ENCODE results near the gene ZNHIT1. TPM values are rescaled to one million over a fixed set of nuclear protein-coding genes. Genes with fewer than 3 reads are reported as not detected.

Gene ZNHIT1
- total RNA-seq, 4 donors from 2014 or later = 40.7 to 53.3 (median 52.0) TPM

GRCh38 chr7:101271021-101271420 is 53.1 kb downstream of the ZNHIT1 start:
- Histone ChIP-seq H3K4me3 (no peak overlapping the region), H3K36me3 (no peaks in the 10 kb centered on the region), H3K9me3 (no peaks in the 10 kb centered on the region), H3K27ac (no peak overlapping the region), H3K27me3 (no peaks in the 10 kb centered on the region), H3K4me1 (no peaks in the 10 kb centered on the region)
- no peak for DNase-seq
- intact Hi-C loops (cut with DNase I; ENCODE audit: low total_unique reads) = no loop called here
- TF ChIP-seq POLR2A (IDR thresholded peaks at IDR 0.05) (no peak), CTCF (IDR thresholded peaks at IDR 0.05) (no peak)

DNA sequence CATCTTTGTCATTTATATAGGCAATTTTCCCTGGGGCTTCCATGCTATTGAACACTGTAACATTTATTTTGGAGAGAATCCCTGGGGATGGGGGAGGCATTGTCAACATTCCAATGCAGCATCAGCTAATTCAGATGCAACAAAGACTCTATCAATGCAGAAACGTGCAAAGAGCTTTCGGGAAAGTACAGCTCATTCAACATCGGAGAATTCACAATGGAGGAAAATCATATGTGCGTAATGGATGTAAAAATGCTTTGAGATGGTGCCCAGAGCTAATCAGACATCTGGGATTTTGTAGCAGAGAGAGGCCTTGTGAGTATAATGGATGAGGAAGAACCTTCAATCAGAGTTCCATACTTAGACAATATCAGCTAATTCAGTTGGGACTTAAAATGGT is 55.2 kb downstream of the ZNHIT1 start:
- Histone ChIP-seq H3K36me3 (no peaks in the 10 kb centered on the region), H3K4me1 (no peaks in the 10 kb centered on the region), H3K4me3 (no peak overlapping the region), H3K9me3 (no peaks in the 10 kb centered on the region), H3K27ac (no peak overlapping the region), H3K27me3 (no peaks in the 10 kb centered on the region)
- TF ChIP-seq CTCF (IDR thresholded peaks at IDR 0.05) (no peak), POLR2A (IDR thresholded peaks at IDR 0.05) (no peak)
- intact Hi-C loops (cut with DNase I; ENCODE audit: low total_unique reads) = no loop called here
- DNase-seq = no peak

Small RNAs within 50 kb of the gene (small RNA-seq; reads per million reads assigned to genes)
- gene RNU6-1104P = not detected

Other genes with a start within 250 kb of the ZNHIT1 start
- gene MUC12, start 248.6 kb upstream of the ZNHIT1 start, total RNA-seq = 10 to 100 TPM in 1 of 4 donors, under 1 TPM in 2, not detected in 1; 0.03 to 14.9 (median 0.29) TPM
- under 1 TPM in 1 of 4 donors, not detected in 3; under 0.01 TPM for gene MUC17, start 198.1 kb upstream of the ZNHIT1 start, total RNA-seq
- 10 to 100 TPM in 3 of 4 donors, 1 to 10 TPM in 1; 9.7 to 73.0 (median 26.3) TPM for gene TRIM56, start 132.7 kb upstream of the ZNHIT1 start, total RNA-seq
- 10 to 100 TPM in 1 of 4 donors, 1 to 10 TPM in 2, under 1 TPM in 1; 0.51 to 10.6 (median 5.5) TPM for gene SERPINE1, start 91.1 kb upstream of the ZNHIT1 start, total RNA-seq
- gene AP1S1, start 63.7 kb upstream of the ZNHIT1 start, total RNA-seq = 10 to 100 TPM in 3 of 4 donors, 1 to 10 TPM in 1; 9.2 to 59.6 (median 30.2) TPM
- gene VGF, start 52.6 kb upstream of the ZNHIT1 start, total RNA-seq = under 1 TPM in 1 of 4 donors, not detected in 3; 0.14 TPM
- gene NAT16, start 37.9 kb upstream of the ZNHIT1 start, total RNA-seq = not detected
- not detected for gene MOGAT3, start 17.1 kb upstream of the ZNHIT1 start, total RNA-seq
- gene PLOD3, start 584 bp upstream of the ZNHIT1 start, total RNA-seq = 10 to 100 TPM; 29.2 to 75.4 (median 34.1) TPM
- gene CLDN15, start 19.6 kb downstream of the ZNHIT1 start, total RNA-seq = 10 to 100 TPM in 2 of 4 donors, 1 to 10 TPM in 2; 5.6 to 49.4 (median 16.7) TPM
- gene FIS1, start 26.9 kb downstream of the ZNHIT1 start, total RNA-seq = 100 to 1,000 TPM; 129 to 251 (median 233) TPM
- gene IFT22, start 103.6 kb downstream of the ZNHIT1 start, total RNA-seq = 10 to 100 TPM in 3 of 4 donors, 1 to 10 TPM in 1; 7.1 to 43.5 (median 27.6) TPM
- 10 to 100 TPM in 1 of 4 donors, under 1 TPM in 1, not detected in 2; 0.30 to 11.8 TPM for gene COL26A1, start 144.7 kb downstream of the ZNHIT1 start, total RNA-seq